Left renal pelvis (tissue), 4 donors: ENCODE data around the gene CEP55. TPM values are rescaled to one million over a fixed set of nuclear protein-coding genes. Genes with fewer than 3 reads are reported as not detected.
"Not testable (repeated sequence)": the region's sequence is repeated elsewhere in the genome, so short reads cannot be mapped to it uniquely, and the experiment has no call there.

ENCODE experiments used
- DNase-seq, 4 donors: peaks; one replicate each; pipeline ENCODE4 v3.0.0-alpha.2; 2013; ENCODE audit warnings: low read depth in 4 of 4, low spot score in 3 of 4
- polyA plus RNA-seq, 4 donors: library from polyadenylated mRNA; unstranded; fragments of 120-200 nt; gene quantifications; one replicate each; pipeline ENCODE4 v1.2.1, GENCODE V29; 2013; ENCODE audit not compliant: insufficient read length in 4 of 4

Gene CEP55
- 10 to 100 TPM; 12.4 to 18.4 (median 14.2) TPM for polyA plus RNA-seq

- peak; percentile 80 to 86 (median 82) for DNase-seq
These were observed at the start of gene CEP55 for GRCh38 chr10:93496322-93497041. Gene CEP55 (plus strand): TSS chr10:93496612. CDS start chr10:93500052, 3,440 bp downstream.

GRCh38 chr10:93447019-93447418, 49.4 kb upstream of the CEP55 start:
- no peak for DNase-seq

GRCh38 chr10:93447970-93448369, 48.4 kb upstream of the CEP55 start:
- DNase-seq = no peak

DNA sequence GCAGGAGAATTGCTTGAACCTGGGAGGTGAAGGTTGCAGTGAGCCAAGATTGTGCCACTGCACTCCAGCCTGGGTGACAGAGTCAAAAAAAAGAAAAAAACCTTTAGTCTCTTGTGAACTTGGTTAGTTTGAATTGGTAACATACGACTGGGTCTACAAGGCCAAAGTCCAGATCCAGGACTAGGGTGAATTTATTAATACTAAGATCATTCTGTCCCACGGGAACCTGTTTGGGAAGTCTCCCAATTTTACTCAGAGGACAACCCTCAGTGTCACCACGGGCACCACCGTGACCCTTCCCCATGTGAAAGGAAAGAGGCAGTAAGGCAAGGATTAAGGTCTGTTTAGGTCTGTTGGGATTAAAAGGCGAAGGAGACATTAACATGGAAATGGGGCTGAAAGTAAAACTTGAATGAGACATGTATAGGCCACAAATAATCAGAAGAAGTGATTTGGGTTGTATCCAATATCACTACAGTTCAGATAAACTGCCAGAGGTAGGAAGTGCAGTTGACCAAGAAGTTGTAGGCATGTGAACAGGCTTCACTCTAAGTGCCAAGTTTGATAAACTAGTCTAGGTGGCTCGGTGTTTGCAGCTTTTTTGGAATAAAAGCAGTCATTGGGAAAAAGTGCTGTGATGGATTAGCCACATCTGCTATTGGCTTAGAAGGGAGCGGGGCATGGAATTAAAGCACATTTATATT, 45.0 kb upstream of the CEP55 start:
- no peak for DNase-seq

GRCh38 chr10:93452143-93452542, 44.3 kb upstream of the CEP55 start:
- no peak for DNase-seq

GRCh38 chr10:93454146-93454545, 42.3 kb upstream of the CEP55 start:
- no peak for DNase-seq

- DNase-seq = no peak
These were observed 41.7 kb upstream of the CEP55 start for GRCh38 chr10:93454736-93455135.

GRCh38 chr10:93456480-93456879, 39.9 kb upstream of the CEP55 start:
- DNase-seq = no peak

DNA sequence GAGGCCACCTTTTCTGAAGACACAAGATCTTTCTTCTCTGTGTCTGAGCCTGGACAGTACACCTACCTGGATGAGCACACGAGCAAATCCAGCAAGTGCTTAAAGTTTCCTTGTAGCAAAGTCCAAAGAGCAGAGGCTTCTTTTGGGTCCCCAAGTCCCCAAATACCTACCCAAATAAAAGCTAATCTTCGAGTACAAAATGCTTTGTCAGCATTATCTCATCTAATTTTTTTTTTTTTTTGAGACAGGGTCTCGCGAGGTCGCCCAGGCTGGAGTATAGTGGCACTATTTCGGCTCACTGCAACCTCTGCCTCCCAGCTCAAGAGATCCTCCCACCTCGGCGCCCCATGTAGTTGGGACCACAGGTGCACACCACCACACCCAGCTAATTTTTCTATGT, 38.9 kb upstream of the CEP55 start:
- DNase-seq = no peak

- DNase-seq = peak in 1 of 4 donors; percentile 74
These were observed 37.6 kb upstream of the CEP55 start for GRCh38 chr10:93458821-93459257.

GRCh38 chr10:93459466-93459865, 36.9 kb upstream of the CEP55 start:
- DNase-seq = no peak

DNA sequence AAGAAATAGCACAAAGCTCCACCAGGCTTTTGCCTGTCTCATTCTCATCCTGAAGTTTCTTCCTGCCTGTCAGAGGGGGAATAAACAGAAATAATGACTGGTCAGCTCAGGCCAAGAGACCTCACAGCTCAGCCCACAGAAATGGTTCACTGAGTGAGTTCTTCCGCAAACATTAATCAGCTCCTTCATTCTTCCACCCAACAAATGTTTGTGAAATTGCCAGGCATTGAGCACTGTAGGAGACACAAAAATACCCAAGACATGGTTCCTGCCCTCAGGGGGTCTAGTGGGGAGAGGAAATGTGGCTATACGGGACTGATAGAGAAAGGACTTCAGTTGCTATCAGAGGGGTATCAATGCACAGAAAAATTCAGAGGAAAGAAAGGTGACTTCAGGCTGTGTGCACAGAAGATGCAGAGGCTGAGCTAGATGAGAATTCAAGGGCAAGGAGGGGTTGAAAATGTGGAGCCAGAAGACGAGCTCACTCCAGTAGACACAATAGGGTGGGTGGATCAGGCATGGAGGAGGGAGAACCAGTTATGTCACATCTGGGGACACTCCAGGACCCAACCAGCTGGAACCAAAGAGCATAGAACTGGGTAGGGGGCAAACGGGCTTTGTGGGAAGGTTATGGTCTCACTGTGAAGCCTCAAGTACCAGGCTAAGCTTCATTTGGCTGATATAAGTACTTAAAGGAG, 35.2 kb upstream of the CEP55 start:
- DNase-seq = no peak

GRCh38 chr10:93461807-93462178, 34.6 kb upstream of the CEP55 start:
- DNase-seq = no peak

DNA sequence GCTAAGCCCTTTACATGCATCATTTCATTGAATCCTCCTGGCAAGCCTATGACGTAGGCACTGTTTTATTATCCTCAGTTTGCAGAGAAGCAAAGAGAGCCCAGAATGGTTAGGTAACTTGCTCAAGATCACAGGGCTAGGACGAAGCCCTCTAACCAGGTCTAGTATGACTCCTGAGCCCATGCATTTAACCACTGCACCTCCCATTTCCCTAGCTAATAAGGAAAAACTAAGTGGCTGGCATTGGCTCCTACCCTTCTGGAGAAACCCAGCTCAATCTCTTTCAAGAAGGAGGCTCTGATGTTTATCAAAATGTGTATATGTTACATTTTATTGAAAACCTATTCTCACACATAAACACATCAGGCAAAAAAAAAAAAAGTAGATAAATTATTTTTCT, 34.0 kb upstream of the CEP55 start:
- DNase-seq = no peak

DNA sequence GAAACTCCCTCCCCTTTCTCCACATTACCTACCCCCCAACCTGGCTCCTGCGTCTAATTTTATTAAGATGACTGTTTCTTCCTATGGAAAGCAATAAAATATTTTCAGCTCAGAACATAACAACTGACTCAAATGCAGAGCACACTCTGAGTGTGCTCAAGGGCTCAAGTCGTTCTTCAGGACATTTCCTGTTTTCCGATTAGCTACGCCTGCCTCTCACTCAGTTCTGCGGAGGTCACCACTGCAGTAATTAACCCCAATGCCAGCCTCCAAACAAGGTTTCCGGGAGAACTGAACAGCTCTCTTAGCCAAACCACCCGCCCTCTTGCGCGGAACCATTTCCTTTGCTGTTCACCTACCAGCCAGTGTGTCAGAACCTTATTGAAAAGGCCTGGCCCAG, 33.5 kb upstream of the CEP55 start:
- DNase-seq = no peak

DNA sequence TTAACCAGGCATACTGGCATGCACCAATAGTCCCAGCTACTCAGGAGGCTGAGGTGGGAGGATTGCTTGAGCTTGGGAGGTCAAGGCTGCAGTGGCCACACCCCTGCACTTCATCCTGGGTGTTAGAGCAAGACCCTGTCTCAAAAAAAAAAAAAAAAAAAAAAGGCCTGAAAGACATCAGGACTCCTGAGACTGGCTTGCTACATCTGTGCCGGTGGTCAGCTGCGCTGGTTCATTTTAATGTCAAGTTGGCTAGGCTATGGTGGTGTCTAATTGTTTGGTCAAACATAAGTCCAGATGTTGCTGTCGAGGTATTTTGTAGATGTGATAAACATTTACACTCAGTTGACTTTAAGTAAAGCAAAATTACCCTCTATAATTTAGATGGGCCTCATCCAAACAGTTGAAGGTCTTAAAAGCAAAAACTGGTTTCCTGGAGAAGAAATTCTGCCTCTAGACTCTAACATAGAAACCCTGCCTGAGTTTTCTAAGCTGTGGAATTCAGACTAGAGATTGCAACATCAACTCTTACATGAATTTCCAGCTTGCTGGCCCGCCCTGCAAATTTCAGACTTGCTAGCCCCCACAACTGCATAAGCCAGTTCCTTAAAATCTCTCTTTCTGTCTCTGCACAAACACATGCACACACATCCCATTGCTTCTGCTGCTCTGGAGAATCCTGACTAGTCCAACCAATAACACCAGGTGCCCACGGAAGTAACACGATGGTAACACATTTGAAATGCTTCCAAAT, 32.5 kb upstream of the CEP55 start:
- DNase-seq = no peak

- no peak for DNase-seq
These were observed 31.5 kb upstream of the CEP55 start for GRCh38 chr10:93464776-93465388.

GRCh38 chr10:93465806-93466675, 30.4 kb upstream of the CEP55 start:
- DNase-seq = no peak

DNA sequence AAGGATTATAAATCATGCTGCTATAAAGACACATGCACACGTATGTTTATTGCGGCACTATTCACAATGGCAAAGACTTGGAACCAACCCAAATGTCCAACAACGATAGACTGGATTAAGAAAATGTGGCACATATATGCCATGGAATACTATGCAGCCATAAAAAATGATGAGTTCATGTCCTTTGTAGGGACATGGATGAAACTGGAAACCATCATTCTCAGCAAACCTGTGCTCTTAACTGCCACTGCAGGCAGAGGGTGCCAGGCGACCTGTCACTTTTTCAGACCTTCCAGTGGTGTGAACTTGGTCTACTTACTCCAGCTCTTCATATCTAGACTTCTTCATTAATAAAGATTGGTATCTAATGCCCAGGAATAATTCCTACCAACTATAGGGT, 28.8 kb upstream of the CEP55 start:
- DNase-seq = not testable (repeated sequence)
